NCI-H446 (cell line): Measurements from ENCODE around the gene LRP1B.
A peak's percentile ranks its signal among the peaks of the same experiment; 100 is the strongest.

ENCODE experiments used
- DNase-seq, 2 experiments: peaks; one replicate each; lab custom pipeline; 2025; lab: John Stamatoyannopoulos, UW

The LRP1B gene

GRCh38 chr2:141590620-141591019 lies 540.2 kb downstream of the LRP1B start:
- no peak for DNase-seq

GRCh38 chr2:141589314-141589713 lies 541.5 kb downstream of the LRP1B start:
- DNase-seq: no peak

DNA sequence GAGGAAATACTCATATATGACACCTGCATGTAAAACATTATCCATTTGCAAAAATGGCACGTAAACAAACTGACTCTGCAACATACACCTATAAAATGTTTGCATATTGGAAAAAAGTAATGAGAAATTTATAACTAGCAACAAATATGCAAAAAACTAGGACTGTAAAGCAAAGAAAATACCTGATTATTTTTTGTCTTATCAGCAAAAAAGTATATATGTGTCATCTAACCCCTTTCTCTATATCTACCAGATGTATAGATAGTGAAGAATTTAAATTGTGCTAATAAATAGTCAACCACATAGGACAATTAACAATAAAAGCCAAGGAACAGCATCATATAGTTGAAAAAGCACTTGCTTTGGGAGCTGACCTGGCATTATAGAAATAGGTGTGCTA lies 543.8 kb downstream of the LRP1B start:
- no peak for DNase-seq

GRCh38 chr2:141582213-141582612 lies 548.6 kb downstream of the LRP1B start:
- DNase-seq: no peak

DNA sequence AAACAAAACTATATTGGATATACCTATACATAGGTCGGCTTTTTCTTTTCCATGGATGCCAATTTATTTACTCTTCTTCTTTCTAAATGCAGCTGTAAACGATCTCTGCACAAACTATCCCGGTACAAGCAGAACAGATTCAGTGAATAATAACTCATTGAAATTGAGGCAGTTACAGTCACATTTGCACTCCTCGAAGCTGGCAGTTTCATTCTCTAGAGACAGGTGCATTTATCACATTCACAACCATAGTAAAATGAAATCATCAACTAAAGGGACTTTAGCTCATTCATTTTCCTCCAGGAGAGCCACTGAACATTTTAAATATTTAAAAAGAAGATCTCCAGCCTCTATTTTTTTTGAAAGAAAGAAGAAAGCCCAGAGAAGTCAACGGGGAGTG lies 551.7 kb downstream of the LRP1B start:
- no peak for DNase-seq

DNA sequence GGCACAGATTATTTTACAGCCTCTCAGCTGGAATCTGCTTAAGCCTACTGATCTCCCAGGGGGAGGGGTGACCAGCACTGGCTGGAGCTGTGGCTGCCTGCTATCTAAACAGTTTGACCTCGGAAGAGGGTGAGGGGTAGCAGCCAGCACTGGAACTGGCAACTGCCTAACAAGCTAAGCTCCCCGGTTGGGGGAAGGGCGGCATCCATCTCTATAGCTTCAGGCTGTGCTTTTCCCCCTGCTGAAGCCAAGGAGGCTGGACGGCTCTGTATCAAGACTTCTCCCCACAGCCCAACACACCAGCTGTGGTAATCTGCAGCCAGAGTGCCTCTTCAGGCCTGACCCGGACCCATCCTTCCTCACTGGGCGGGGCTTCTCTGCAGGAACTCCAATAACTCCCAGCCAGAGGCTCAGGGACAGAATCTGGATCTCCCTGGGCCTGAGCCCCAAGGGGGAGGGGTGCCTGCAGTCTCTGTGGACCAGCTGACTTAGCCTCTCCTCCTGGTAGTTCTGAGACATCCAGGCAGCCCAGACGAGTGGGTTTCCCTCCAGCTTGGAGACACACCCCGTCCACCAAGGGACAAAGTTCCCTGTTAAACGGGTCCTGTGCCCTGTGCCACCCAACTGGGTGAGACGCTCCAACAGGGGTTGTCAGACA lies 560.2 kb downstream of the LRP1B start:
- no peak for DNase-seq

GRCh38 chr2:141569941-141570340 lies 560.9 kb downstream of the LRP1B start:
- no peak for DNase-seq

DNA sequence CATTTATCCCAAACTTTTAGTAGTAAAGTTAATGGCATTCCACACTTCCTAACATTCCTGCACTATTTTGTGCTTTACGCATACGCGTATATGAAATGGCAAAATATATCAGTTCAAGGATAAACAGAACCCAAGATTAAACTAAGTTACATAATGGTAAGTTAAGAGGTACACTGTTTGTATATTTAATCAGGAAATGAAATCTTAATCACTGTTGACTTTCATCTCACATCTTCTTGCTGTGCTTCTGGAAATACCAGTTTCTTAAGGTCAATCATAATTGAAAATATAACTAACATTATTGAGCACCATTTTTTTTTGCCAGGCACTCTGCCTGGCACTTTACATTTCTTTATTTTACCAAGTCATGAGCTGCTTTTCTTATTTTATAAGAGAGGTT lies 565.2 kb downstream of the LRP1B start:
- no peak for DNase-seq

DNA sequence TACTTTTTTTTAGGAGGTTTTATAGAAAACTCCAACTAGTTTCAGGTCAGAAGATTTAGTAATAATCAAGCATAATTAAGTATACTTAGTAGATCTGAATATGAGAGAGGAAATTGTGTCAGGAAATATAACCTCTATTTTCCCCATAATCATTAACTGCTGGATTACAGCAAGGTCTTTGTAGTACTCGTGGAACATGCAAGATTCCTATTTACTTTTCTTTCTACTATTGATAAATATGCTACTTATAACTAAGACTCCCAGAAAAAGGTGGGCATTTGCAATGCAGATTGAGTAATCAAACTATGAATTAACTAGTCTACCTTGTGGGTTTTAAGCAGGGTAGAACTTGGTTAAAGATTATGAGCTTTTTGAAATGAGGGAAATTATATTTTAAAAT lies 570.1 kb downstream of the LRP1B start:
- no peak for DNase-seq

DNA sequence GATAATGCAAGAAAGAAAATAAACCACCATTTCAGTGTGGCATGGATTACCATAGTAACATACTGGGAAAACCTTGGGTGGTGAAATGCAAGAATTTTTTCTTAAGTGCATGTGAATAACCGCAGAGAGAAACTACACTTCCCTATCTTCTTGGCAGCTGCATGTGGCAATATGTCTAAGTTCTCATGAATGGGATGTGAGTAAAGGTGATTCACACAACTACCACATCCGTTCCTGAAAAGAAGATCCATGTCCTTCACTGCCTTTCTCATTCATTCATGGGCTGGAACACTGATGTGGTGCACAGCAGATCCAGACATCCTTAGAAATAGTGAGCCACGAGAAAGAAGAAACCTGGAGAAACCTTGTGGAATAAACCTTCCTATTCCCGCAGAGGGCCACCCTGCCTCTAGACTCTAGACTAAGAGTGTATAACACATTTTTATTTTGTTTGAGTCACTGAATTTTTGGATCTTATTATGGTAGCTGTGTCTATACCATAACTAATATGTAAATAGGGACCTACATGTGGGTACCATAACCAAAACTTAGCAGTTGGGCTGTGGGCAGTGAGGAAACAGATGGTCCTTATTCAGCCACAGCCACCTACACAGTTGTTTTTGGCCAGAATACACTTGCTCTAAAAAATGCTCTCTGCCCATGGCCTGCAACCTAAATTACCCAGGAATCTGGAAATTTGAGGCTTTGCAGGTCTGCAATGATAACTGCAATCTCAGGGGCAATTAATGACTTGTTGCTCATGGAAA lies 573.3 kb downstream of the LRP1B start:
- peak in 1 of 2 experiments; percentile 24 for DNase-seq

DNA sequence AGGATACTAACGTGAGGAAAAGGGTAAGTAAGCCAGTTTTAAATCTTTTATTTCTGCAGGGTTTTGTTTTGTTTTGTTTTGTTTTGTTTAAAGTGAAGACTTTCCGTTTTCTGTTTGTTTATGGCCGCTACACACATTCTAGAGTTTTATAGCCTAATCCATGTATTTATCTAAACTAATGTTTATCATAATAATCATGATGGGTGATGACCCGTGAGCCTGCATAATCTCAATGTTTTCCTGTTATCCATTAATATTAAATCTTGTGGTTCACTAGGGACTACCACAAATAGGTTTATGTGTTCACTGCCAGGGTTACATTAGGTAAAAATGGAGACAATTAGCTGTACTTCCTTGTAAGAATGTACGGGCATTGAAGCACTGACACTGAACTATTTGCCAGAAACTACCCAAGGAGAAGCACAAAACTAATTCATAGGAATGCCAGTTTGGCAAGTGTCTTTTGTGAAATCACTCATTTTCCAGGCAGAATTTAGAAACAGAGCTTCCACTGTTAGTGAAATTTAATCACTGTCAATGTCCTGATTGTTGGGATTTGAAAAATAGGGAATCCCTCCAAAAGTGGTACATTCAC lies 574.8 kb downstream of the LRP1B start:
- peak in 1 of 2 experiments; percentile 74 for DNase-seq

- DNase-seq: peak; percentile 44 to 72
These were observed 576.0 kb downstream of the LRP1B start for GRCh38 chr2:141554810-141555209.

DNA sequence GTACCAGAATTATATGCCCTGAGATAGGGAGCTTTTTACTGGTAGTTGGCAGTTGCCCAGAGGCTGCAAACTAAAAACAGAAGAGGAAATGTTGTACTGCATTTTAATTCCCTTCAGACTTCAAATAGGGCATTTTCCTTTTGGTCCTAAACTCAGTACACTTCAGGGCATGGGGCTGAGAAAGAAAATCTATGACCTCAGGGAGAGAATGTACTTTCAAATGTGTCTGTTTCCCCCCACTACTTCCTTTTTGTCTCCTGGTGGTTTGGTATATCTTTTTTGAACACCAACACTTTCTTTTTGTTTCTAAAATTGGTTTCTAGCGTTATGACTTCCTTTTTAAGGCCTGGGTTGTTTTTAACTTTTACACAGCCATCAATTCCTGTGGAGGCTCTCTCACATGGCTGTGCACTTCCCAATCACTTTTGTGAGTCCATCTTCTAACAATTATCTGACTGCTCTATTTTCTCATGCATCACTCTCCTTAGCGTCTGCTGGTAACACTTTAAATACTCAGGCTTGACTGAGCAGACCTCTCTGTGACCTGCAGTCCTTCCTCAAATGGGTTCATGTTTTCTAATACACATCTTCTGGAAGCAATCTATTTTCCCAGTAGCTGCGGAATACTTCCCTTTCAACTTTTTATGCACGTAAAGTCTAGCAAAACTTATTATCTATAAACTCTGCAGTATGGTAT lies 596.0 kb downstream of the LRP1B start:
- no peak for DNase-seq

- DNase-seq: peak in 1 of 2 experiments; percentile 9
These were observed 601.2 kb downstream of the LRP1B start for GRCh38 chr2:141529659-141530058.

DNA sequence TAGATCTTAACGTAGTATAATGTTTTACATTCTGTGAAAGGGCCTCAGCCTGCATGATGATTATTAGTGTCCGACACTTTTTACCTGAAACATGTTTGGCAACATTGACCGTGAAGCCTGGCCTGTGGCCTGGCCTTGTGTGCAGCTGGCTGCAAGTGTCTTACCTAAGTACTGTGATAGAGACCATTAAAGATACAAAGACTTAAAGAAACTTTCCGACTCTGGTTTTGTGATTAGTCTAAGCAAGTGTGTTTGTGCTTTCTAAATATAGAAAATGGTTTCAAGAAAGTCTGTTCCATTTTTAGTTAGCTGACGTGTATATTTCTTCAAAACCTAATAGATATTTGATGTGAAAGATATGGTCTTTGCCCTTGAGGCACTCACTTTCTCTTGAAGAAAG lies 601.8 kb downstream of the LRP1B start:
- no peak for DNase-seq

DNA sequence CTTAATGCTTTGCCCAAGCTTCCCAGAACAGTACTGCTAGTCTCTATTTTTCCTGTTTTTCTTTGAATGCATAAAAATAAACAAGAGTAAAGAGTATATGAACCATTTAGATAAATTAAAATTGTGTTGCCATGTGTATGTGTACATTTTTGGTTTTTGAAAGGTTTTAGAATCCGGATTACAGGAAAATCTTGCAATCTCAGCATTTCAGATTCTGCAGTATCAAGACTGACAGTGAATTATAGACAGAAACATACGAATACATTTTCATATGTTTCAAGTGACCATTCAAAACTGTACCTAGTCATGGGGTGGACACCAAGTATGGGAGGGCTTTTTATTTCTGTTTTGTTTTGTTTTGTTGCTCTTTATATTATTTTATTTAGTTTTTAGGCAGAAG lies 604.1 kb downstream of the LRP1B start:
- DNase-seq: no peak

- DNase-seq: no peak
These were observed 606.0 kb downstream of the LRP1B start for GRCh38 chr2:141524777-141525176.

DNA sequence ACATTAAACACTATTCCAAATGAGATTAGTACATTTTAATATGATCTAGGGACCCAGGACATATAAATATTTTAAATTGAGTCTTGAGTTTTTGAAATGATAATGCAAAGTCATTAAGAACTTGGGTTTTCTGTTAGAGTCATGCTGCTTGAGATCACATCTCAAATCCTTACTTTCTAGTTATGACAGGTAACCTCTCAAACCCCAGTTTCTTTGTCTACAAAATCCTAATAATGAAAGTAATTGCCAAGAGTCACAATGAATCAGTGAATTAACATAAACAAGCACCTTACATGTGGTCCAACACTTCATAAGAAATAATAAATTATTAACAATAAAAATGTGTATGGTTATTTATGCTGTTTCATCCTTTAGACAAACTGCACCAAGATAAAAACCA lies 607.6 kb downstream of the LRP1B start:
- DNase-seq: no peak

DNA sequence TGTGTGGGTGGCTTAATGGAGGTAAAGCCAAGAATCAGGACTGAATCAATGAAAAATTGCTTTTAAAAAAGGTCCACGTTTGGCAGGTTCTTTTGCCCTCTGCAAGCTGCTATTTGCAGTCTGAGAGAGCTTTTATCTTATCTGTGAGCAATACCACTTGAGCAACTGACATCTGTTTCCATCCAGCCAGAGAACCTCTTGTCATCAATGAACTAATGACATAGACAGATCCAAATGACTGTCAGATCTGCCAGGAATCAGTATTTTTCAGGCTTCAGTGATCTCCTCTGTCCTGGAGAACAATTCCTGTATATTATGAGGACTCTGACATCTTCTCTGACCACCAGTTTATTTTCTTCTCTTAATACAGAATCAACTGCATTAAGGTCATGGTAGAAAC lies 608.1 kb downstream of the LRP1B start:
- peak; percentile 65 to 87 for DNase-seq

GRCh38 chr2:141522048-141522447 lies 608.8 kb downstream of the LRP1B start:
- DNase-seq: peak; percentile 42 to 71

GRCh38 chr2:141519906-141520305 lies 610.9 kb downstream of the LRP1B start:
- DNase-seq: no peak

DNA sequence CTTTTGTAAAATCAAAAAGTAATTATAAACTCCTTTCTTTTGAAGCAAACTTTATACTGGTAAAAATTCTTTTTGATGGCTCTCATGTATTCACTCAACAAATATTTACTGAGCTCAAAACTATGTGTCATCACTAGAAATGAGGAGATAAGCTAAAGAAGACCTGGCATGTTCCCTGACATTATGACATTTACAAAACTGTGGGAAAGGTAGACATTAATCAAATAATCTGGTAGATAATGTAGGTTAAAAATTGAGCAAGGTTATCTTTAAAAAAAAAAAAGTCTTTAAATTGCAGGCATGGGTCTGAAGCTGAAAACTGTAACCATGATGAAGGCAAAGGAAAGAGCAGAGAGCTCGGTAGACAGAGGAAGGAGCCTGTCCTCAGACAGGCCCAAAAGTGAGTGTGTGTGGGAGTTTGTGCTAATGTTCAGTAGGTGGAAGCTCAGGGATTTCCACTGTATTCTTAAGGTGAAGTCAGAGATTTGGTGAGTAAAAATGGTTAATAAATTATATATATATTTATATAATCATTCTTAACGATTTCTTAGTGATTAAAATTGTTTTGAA lies 612.9 kb downstream of the LRP1B start:
- DNase-seq: no peak
